Colonic mucosa (tissue), 4 donors: ENCODE data around the gene KRTAP10-4. TPM values are rescaled to one million over a fixed set of nuclear protein-coding genes. Genes with fewer than 3 reads are reported as not detected.

Experiments
- DNase-seq: peaks from one replicate; pipeline ENCODE4 v3.0.0-alpha.2; 2020
- H3K27ac ChIP-seq: fragments of 200-600 bp; one replicate; pipeline ENCODE4 v1.8.0; 2021
- H3K27me3 ChIP-seq: fragments of 200-600 bp; one replicate; pipeline ENCODE4 v1.8.0; 2021
- H3K36me3 ChIP-seq: fragments of 200-600 bp; one replicate; pipeline ENCODE4 v1.8.0; 2021
- H3K4me1 ChIP-seq: fragments of 200-600 bp; one replicate; pipeline ENCODE4 v1.8.0; 2021; ENCODE audit warnings: mild to moderate bottlenecking
- H3K4me3 ChIP-seq: fragments of 200-600 bp; one replicate; pipeline ENCODE4 v1.8.0; 2021
- H3K9ac ChIP-seq, 2 donors: one replicate each; pipeline ENCODE4 v1.7.0; 2013; ENCODE audit warnings: control low read depth in 2 of 2, low read depth in 2 of 2, low read length in 2 of 2
- H3K9me3 ChIP-seq: fragments of 200-600 bp; one replicate; pipeline ENCODE4 v1.8.0; 2021
- intact Hi-C: fragments of 100-400 bp; cut with DNase I; formaldehyde crosslinking; loops from one replicate; pipeline ENCODE4 v1.14.1; 2022
- total RNA-seq, 2 donors: library from RNA; stranded (reverse); fragmentation: NEBNext Ultra II Directional in 1 of 2; extraction: Animal tissue kit (Norgen Biotek cat#: 25700) in 1 of 2; gene quantifications; one replicate each; pipeline ENCODE4 v1.2.1, GENCODE V29; 2021
- TF ChIP-seq, protein P1 (sequence below): fragments of 200-600 bp; IDR thresholded peaks from one replicate; pipeline ENCODE4 v1.8.0; 2022; ENCODE audit warnings: antibody characterized with exemption, mild to moderate bottlenecking
- donor health status: healthy.
- donor health status: DM: no; HTN: no; CAD: no.
- donor health status: DM: no; HTN: no; CAD: no.

KRTAP10-4 gene
- total RNA-seq, 2 donors from 2014 or later, result not detected

DNA sequence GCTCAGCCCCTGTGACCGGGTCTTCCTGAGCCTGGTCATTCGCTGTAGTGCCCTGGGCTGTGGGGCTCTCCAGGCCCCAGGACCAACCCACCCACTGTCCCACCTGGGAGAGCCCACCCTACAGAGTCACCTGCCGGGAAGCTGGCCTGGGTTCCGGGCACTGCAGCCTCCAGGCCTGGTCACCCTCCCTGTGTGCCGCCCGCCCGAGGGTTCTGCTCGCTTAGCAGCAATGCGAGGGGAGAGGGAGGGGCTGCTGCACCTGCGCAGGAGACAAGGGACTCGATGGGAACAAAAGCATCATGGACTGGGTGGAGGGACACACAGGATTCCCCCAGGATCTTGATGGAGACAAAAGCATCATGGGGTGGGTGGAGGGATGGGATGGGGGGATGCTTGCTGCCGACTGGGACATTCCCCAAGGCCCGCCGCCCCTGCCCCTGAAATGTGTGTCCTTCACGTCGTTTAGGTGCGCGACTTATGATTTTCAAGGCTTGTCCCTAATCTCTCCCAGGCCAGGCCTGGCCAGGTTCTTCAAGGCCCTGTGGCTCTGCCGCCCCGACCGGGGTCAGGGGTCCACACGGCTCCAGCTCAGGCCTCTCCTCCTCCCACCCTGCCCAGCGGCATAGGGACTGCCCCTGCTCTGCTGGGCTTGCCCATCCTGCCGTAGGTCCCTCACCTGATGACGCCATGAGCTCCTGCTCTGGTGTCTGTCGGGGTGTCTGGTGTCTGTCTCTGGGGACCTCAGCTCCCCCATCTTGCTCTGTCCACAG lies 40.0 kb downstream of the KRTAP10-4 start:
- H3K4me3 ChIP-seq, result no peak overlapping the region
- H3K27me3 ChIP-seq, result no peaks in the 10 kb centered on the region
- H3K27ac ChIP-seq, result no peak overlapping the region
- no peaks in the 10 kb centered on the region for H3K36me3 ChIP-seq
- no peak overlapping the region for H3K9ac ChIP-seq
- TF ChIP-seq, protein P1, sequence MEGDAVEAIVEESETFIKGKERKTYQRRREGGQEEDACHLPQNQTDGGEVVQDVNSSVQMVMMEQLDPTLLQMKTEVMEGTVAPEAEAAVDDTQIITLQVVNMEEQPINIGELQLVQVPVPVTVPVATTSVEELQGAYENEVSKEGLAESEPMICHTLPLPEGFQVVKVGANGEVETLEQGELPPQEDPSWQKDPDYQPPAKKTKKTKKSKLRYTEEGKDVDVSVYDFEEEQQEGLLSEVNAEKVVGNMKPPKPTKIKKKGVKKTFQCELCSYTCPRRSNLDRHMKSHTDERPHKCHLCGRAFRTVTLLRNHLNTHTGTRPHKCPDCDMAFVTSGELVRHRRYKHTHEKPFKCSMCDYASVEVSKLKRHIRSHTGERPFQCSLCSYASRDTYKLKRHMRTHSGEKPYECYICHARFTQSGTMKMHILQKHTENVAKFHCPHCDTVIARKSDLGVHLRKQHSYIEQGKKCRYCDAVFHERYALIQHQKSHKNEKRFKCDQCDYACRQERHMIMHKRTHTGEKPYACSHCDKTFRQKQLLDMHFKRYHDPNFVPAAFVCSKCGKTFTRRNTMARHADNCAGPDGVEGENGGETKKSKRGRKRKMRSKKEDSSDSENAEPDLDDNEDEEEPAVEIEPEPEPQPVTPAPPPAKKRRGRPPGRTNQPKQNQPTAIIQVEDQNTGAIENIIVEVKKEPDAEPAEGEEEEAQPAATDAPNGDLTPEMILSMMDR, result no peak
- DNase-seq, result no peak
- intact Hi-C loops, result no loop called here
- no peaks in the 10 kb centered on the region for H3K9me3 ChIP-seq
- no peaks in the 10 kb centered on the region for H3K4me1 ChIP-seq

DNA sequence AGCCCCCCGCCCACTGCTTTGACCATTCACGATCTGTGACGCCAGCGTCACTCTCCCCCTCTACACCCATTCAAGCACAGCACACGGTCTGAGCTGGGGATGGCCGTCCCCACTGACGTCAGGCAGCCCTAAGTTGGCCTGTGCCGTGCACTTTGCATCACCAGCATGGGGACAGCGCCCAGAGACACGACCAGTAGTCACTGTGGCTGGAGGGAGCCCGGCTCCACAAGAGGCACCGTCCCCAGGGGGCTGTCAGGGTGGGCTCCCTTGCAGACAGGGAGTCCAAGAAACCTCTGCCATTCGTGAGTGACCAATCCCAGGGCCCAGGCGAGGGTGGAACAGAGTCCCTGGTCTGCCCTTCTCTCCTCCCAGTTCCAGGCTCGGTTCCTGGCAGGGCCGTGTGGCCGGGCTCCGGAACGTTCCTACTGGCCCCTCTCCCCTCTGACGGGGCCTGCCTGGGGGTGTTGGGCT lies 40.7 kb downstream of the KRTAP10-4 start:
- no peaks in the 10 kb centered on the region for H3K36me3 ChIP-seq
- no peaks in the 10 kb centered on the region for H3K4me1 ChIP-seq
- no peaks in the 10 kb centered on the region for H3K27me3 ChIP-seq
- H3K27ac ChIP-seq, result no peak overlapping the region
- TF ChIP-seq, protein P1, result no peak
- intact Hi-C loops, result no loop called here
- H3K9ac ChIP-seq, result no peak overlapping the region
- no peak overlapping the region for H3K4me3 ChIP-seq
- H3K9me3 ChIP-seq, result no peaks in the 10 kb centered on the region
- DNase-seq, result no peak

DNA sequence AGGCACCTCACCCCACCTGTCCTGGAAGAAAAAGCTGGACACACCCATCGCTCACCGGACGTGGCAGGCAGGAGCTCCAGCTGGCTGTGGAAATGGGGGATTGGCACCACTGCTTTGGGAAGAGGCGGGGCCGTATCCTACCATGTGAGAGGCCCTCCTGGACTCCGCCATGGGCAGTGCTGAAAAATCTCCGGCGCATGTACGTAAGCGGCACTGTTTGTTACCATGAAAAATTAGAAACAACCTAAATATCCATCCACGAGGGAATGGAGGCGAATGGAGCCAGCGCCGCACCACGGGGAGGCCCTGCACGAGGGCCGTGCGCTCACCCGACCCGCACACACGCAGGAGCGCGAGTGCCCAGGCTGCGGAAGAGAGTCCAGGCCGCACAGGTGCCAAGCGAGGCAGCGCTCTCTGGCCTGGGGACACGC lies 41.4 kb downstream of the KRTAP10-4 start:
- Histone ChIP-seq H3K4me1 (no peaks in the 10 kb centered on the region), H3K27ac (no peak overlapping the region), H3K27me3 (no peaks in the 10 kb centered on the region), H3K4me3 (no peak overlapping the region), H3K9me3 (no peaks in the 10 kb centered on the region), H3K9ac (no peak overlapping the region), H3K36me3 (no peaks in the 10 kb centered on the region)
- intact Hi-C loops, result no loop called here
- no peak for DNase-seq
- TF ChIP-seq, protein P1, result no peak

DNA sequence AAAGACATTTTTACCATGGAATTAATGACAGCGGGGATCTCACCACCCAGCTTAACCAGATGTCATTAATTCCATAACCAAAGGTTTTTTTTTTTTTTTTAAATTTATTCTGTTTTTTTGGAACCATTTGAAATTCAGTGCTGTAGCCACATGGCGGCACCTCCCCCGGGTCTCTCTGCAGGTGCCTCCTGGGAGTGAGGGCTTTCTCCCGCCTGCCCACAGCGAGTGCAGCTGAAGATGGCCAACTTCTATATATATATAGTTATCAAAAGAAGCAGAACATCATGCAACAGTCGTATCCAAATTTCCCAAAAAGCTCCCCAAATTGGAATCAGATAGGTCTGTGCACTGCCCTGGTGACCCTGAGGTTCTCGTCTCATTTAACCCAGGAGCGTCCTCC lies 41.9 kb downstream of the KRTAP10-4 start:
- no peaks in the 10 kb centered on the region for H3K9me3 ChIP-seq
- TF ChIP-seq, protein P1, result no peak
- no peak overlapping the region for H3K9ac ChIP-seq
- no peak overlapping the region for H3K4me3 ChIP-seq
- no peak overlapping the region for H3K27ac ChIP-seq
- H3K27me3 ChIP-seq, result no peaks in the 10 kb centered on the region
- no peak for DNase-seq
- H3K36me3 ChIP-seq, result no peaks in the 10 kb centered on the region
- intact Hi-C loops, result no loop called here
- no peaks in the 10 kb centered on the region for H3K4me1 ChIP-seq

DNA sequence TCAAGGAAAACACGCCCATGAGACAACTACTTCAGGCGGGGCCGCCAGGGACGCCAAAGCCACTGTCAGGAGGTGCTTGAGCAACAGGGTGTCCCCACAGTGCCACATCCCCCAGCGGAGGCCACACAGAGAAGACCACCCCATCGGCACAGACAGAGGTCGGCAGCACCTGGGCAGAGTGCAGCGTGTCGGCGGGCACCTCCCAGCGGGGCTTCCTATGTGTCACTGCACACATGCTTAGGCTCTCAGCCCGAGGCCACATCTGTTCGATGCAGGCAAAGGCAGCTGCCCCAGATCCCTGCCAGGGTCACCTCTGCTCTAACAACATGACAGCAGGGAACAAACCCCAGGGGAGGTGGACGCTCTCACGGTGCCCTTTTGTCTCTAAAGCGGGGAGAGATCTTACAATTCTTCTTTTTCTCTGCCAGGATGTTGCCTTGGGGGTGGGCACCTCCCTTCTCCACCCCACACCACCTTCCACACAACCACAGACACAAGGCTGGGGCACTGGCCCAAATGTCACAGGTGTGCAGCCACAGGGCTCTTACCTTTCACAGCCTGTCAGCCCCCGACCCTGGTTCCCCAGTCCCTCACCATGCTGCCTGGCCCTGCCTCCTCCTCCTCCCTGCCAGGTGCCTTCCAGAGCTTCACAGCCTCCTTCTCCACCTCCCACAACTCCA lies 42.5 kb downstream of the KRTAP10-4 start:
- H3K27ac ChIP-seq, result no peak overlapping the region
- no peak overlapping the region for H3K9ac ChIP-seq
- TF ChIP-seq, protein P1, result no peak
- H3K36me3 ChIP-seq, result no peaks in the 10 kb centered on the region
- DNase-seq, result no peak
- H3K4me3 ChIP-seq, result no peak overlapping the region
- H3K27me3 ChIP-seq, result no peaks in the 10 kb centered on the region
- H3K9me3 ChIP-seq, result no peaks in the 10 kb centered on the region
- intact Hi-C loops, result no loop called here
- no peaks in the 10 kb centered on the region for H3K4me1 ChIP-seq
